GM18502 (cell line): Measurements from ENCODE around the gene SAMD10.
"Not testable (repeated sequence)": the region's sequence is repeated elsewhere in the genome, so short reads cannot be mapped to it uniquely, and the experiment has no call there.

Experiments
- ATAC-seq: cut with Tn5 transposase; IDR thresholded peaks from one replicate; pipeline ENCODE4 v1.9.1; 2021; ENCODE audit warnings: mild to moderate bottlenecking; ENCODE audit not compliant: unreplicated experiment, poor library complexity

The SAMD10 gene

DNA sequence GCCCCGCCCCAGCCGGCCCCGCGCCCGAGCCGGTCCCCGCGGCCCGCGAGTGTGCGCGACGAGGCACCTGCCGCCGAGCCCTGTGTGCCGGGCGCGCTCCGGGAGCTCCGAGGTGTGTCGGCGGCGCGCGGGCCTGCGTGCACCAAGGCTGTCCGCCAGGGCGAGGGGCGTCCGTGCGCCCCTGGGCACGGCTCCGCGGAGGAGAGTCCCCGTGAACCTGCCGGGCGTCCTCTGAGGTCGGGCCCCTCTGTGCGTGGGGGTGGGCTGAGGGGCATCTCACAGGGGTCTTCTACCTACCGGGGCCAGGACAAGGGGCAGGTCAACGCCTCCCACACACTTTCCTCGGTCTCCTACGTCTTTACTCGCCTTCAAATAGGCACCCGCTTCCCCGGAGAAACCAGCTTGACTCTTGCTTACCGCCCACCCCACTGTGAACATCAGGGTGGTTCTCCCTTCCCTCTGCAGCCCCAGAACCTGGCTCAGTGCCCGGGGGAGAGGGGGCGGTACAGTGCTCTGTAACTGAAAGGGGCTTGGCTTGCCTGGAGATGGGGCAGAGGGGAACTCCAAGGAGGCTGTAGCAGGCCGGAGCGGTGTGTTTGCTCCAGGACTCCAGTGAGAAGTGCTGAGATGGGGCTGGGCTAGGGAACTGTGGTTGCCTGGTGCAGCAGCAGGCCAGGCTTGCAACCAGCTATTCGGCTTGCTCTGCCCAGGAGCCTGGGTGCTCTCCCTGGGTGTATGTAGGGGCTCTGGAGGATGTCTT is at the start of gene SAMD10:
Gene SAMD10 (minus strand): TSS at position 86 of the 760 bp plus-strand sequence. CDS start 175 bp downstream, outside the sequence.
- peak; percentile 38 for ATAC-seq

DNA sequence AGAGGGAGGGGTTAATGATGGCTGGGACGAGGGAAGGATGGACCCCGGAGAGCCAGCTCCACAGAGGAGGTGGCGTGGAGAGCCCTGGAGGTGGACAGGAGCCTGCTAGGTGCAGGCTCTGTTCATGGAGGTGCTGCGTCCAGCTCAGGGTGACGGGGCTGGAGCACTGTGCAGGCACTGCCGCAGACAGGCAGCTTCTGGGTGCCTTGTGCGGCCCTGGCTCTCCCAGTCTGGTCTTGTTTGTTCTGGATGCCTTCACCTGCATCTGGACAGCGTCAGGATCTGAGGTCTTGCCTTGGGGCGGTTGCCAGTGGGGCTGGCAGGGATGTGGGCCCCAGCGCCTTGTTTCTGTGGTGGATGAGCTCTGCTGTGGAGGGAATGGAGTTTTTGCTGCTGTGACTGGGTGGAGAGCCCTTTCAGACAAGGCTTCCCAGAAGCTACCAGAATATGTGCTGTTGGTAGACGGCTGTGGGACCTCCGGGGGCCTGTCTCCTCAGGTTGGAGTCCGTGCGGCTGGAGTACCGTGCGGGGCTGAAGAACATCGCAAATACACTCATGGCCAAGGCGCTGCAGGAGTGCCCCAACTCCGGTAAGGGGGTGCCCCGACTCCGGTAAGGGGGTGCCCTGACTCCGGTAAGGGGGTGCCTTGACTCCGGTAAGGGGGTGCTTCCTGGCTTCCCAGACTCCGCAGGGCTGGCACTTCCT is 48.7 kb upstream of the SAMD10 start:
- no peak for ATAC-seq

DNA sequence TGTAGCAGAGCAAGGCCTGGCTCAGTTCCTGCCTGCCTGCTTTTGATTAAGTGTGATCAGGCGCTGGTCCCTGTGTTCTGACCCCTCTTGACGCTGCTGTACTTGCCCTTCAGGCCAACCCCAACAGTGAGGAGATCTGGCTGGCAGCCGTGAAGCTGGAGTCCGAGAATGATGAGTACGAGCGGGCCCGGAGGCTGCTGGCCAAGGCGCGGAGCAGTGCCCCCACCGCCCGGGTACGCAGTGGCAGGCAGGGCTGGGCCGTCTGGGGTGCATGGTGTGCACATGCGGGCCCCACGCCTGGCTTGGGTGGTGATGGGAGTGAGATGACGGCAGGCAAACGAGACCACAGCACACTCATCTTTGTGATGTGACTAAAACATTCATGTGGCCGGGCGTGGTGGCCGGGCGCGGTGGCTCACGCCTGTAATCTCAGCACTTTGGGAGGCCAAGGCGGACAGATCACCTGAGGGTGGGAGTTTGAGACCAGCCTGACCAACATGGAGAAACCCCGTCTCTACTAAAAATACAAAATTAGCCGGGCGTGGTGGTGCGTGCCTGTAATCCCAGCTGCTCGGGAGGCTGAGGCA is 46.5 kb upstream of the SAMD10 start:
- ATAC-seq, result no peak

DNA sequence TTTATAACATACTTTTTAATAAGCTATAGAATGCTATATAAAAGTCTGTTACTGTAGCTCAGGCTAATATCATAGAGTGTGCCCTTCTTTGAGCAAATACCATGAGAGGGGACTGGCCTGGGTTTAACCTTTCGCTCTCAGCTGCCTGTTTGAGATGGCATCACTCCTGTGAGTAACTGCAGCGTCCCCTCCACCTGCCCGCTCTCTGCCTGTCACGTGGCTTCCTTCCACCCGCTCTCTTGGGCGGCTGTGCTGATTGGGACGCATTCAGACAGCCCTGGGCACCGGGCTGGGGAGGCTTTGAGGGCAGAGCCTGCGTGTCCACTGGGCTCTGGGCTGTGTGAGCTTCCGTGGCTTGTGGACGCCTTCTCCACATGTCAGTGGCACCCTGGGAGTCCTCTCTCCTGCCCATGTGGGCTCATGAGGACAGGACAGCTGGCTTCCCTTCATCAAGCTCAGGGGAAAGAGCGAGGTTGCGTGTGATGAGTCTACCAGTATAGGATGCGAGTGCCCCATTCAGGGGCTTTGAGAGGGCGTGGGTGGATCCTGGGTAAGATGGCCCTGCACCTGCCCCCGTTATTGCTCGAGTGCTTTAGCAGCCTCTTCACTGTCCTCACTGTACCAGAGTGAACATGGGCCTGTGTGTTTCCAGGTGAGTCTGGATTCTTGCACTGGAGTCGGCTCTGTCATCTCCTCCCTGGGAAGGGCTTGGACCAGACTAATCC is 45.8 kb upstream of the SAMD10 start:
- ATAC-seq, result no peak

DNA sequence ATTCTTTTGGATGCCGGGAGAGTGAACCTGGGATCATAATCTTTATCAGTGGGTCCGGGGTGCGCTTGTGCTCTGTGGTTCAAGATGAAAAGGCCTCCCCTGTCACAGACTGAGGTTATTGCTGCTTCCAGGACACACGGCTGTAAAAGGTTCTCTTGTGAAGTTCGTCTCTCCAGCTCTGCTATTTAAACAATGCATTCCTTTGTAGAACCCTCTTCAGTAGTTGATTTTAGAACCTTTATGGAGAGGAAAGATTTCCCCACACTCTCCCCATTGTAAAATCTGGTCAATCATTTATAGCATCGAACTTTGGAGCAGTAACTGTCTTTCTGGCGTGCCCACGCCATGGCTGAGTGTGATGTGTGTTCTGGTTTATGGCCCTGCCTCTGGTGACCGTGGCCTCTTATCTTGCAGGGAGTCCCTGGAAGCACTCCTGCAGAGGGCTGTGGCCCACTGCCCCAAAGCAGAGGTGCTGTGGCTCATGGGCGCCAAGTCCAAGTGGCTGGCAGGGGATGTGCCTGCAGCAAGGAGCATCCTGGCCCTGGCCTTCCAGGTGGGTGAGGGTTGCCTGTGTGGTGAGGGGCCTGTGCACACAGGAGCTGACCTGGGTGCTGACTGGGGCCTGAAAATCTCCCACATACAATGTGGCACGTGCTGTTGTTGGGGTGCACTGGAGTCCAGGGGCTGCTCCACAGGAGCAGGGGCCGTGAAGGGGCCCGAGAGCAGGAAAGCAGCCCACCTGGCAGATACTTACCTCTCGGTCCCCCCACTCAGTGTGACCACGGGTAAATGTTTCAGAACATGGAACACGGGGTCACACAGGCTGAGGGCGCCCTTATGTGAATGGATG is 44.9 kb upstream of the SAMD10 start:
- no peak for ATAC-seq

DNA sequence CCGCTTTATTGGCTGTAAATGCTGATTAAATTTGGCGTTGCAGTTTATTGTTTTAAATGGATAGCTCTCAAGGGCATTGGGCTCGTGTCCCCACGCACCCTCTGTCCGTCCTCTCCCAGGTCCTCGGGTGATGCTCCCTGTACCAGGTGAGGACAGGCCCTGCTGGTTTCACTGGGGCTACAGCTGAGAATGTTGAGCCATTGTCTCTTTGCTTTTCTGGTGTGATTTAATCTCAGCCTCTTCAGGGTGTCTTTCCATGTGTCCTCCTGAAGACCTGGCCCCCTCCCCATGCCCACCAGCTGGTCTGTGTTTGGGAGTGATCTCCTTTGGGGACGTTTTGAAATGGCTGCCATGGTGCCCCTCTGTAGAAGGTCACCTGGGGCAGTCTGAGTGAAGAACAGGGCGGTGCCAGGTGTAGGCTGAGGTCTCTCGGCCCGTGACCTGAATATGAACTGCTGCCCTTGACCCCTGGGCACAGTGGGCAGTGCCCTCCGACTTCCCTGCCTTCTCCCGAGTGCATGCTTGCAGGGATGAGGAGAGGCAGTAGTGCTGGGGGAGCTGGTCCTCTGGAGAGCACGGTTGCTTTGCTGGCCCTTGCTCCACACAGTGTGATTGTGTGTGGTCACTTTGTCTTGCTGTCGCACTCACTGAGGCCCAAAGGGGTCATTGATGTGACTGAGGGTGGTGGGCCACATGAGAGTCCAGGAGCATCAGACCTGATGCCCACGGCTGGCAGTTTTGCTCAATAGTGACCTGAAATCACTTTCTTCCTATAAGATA is 44.1 kb upstream of the SAMD10 start:
- no peak for ATAC-seq

DNA sequence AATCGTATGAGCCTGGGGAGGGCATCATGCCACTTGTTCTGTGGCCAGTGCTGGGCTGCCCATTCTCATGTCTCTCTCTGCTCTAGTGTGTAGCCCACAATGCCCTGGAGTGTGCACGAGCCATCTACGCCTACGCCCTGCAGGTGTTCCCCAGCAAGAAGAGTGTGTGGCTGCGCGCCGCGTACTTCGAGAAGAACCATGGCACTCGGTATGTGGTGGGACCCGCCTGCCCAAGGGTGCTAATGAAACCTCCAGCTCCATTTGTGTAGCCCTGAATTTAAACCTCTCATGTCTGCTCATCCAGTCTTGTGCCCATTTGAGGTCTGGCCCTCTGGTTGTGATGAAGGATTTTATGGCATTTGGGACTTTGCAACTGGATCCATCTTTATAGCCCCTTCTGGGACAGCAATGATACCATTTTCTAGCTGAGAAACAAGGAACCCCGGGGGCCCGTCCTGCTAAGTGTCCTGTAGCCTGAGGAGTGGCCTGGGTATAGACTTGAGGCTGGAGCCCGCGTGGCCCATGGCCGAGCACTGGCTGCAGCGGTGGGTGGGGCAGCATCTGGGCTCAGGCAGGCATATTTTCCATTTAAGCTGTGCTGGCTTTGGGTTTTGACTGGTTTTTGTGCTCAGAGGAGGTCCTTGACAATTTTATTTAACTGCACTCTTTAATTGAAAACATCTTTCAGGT is 43.4 kb upstream of the SAMD10 start:
- no peak for ATAC-seq

DNA sequence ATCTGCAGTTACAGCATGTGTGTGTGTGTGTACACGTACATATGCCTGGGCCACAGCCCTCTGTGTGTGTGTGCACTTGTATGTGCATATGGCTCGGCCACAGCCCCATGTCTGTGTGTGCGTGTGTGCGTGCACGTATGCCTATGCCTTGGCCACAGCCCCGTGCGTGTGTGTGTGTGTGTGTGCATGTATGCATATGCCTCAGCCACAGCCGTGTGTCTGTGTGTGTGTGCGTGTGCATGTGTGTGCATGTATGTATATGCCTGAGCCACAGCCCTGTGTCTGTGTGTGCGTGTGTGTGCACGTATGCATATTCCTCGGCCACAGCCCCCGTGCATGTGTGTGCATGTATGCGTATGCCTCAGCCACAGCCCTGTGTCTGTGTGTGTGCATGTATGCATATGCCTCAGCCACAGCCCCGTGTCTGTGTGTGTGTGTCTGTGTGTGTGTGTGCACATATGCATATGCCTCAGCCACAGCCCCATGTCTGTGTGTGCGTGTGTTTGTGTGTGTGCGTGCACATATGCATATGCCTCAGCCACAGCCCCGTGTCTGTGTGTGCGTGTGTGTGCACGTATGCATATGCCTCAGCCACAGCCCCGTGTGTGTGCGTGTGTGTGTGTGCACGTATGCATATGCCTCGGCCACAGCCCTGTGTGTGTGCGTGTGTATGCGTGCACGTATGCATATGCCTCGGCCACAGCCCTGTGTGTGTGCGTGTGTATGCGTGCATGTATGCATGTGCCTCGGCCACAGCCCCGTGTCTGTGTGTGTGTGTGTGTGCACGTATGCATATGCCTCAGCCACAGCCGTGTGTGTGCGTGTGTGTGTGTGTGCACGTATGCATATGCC is 41.9 kb upstream of the SAMD10 start:
- ATAC-seq, result no peak

DNA sequence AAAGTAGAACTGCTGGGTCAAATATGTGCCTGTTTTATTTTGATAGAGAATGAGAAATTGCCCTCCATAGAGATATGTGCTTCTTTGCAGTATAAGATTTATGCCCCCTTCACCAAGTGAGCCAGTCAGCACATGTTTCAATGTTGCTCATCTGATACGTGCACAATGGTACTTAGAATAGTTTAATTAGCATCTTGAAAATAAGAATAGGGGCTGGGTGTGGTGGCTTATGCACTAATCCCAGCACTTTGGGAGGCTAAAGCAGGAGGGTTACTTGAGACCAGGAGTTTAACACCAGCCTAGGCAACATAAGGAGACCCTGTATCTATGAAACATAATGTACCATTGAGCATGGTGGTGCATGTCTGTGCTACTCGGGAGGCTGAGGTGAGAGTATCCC is 36.2 kb upstream of the SAMD10 start:
- no peak for ATAC-seq

DNA sequence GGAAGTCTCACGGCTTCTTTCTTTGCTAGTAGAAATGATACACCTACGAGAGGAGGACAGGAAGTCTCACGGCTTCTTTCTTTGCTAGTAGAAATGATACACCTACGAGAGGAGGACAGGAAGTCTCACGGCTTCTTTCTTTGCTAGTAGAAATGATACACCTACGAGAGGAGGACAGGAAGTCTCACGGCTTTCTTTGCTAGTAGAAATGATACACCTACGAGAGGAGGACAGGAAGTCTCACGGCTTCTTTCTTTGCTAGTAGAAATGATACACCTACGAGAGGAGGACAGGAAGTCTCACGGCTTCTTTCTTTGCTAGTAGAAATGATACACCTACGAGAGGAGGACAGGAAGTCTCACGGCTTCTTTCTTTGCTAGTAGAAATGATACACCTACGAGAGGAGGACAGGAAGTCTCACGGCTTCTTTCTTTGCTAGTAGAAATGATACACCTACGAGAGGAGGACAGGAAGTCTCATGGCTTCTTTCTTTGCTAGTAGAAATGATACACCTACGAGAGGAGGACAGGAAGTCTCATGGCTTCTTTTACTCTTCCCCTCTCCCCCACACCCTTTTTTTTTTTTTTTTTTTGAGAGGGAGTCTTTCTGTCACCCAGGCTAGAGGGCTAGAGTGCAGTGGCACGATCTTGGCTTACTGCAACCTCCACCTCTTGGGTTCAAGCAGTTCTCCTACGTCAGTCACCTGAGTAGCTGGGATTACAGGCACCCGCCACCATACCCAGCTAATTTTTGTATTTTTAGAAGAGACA is 33.1 kb upstream of the SAMD10 start:
- not testable (repeated sequence) for ATAC-seq

DNA sequence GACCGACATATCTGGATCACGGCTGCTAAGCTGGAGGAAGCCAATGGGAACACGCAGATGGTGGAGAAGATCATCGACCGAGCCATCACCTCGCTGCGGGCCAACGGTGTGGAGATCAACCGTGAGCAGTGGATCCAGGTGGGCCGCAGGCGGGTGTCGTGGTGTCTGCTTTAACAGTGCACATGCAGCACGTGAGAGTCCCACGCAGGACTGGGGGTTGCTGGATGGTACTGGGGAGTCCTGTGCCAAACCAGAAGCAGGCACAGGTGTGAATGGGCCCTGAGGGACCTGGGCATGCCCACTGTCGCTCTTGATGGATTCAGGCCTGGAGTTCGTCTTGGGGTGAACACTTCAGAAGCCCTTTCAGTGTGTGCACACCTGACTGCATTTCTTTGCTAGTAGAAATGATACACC is 31.9 kb upstream of the SAMD10 start:
- ATAC-seq, result no peak

DNA sequence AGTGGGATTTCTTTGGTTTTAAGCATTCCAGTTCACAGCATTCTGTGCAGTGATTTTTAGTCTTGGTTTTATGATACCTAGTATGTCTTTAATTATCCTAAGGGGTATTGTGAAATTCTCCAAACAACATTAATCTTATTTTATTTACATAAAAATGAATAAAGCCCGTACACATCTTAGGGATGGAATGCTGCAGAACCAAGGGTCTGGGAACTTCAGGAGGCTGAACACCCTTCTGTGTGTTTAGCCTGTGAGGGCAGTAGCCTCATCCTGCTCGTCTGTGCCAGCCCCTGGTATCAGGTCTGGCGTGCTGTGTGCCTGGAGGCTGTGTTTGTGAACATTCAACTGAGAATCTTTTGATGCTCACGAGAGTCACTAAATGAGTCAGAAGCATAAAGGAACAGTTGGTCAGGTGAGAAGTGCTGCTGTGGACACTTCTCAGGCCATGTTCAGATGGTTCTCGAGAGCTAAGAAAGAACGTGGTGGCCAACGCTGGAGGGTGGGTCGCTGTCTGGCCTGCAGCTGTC is 31.3 kb upstream of the SAMD10 start:
- ATAC-seq, result no peak

DNA sequence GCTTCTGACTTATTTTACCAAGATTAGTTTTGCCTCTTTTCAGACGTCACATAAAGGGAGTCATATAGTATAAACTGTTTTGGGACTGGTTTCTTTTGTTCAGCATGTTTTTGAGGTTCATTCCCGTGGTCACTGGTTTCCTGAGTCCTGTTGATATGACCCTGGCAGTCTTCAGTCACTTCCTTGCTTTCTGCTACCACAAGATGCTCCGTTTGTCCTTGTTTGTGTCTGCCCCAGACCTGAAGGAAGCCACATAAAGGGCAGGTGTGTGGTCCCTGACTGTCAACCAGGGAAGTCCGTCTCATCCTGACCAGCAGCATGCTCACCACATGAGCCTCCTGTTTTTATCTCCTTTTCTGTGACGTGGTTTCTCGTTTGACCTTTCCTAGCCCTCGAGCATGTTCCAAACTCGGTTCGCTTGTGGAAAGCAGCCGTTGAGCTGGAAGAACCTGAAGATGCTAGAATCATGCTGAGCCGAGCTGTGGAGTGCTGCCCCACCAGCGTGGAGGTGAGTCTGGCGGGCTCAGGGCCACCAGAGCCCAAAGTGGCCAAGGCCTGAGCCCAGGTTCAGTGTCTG is 30.5 kb upstream of the SAMD10 start:
- ATAC-seq, result no peak

DNA sequence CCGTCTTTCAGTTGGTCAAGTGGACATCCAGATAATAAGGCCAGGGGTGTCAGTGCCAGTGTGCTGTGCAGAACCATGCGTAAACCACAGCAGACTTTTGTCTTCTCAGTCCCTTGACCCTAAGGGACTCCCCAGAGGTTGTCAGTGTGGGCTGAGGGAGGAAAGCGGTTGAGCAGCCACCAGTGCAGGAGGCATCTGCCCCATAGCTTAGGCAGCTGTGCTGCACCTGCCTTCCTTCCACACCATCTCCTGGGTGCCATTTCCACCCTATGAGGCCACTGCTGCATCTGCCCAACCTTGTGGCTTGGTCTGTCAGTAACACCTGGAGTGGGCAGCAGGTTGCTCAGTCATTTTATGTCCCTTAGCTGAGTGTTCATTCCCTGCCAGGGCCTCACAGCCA is 27.5 kb upstream of the SAMD10 start:
- no peak for ATAC-seq

DNA sequence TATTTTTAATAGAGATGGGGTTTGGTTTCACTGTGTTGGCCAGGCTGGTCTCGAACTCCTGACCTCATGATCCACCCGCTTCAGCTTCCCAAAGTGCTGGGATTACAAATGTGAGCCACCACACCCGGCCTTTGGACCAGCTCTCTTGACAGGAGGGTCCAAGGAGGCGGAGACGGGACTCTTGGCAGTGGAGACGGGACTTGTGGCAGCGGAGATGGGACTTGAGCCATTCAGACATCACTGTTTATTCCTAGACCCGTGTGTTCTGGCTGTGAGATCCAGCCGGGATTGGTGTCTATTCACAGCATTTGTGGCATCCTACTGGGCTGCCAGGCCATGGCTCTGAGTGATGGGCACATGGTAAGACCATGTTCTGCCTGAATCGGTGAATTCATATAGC is 27.0 kb upstream of the SAMD10 start:
- no peak for ATAC-seq

DNA sequence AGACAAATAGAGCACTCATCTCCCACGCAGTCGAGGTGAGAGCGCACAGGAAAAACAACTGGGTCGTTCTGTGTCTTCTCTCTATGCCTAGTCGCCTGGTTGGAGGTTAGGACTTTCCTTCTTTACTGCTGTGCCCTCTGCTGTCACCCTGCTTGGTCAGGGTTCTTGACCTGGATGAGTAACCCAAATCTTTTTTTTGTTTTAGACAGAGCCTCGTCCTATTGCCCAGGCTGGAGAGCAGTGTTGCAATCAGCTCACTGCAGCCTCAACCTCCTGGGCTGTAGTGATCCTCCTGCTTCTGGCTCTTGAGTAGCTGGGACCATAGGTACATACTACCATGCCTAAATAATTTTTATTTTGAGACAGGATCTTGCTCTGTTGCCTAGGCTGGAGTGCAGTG is 26.0 kb upstream of the SAMD10 start:
- ATAC-seq, result no peak
